Activated CD4-positive, alpha-beta T cell treated with anti-CD3 and anti-CD28 coated beads for 48 hours (primary cell): ENCODE data around the gene C20orf144.

Experiments used
- DNase-seq: peaks from one replicate; pipeline ENCODE4 v3.0.0-alpha.2; 2020

The C20orf144 gene

DNA sequence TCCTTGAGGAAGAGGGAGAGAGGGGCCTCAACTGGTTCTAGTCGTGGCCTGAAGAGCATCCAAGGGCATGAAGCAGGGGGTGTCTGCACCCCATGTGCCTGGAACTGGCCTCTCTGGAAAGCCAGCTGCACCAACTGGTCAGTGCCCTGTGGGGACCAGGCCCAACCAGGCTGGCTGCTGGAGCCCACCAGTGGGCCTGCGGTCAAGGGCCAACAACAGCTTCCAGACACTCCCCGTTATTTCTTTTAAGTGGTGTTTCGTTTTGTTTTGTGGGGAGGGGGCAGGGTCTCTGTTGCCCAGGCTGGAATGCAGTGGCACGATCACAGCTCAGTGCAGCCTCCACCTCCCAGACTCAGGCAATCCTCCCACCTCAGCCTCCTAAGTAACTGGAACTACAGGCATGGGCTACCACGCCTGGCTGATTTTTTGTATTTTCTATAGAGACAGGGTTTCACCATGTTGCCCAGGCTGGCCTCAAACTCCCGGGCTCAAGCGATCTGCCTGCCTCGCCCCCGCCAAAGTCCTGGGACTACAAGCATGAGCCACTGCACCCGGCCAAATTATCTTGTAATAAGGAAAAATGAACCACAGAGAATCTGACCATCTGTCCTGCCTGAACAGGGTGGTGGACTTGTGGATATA is 11.9 kb upstream of the C20orf144 start:
- no peak for DNase-seq

DNA sequence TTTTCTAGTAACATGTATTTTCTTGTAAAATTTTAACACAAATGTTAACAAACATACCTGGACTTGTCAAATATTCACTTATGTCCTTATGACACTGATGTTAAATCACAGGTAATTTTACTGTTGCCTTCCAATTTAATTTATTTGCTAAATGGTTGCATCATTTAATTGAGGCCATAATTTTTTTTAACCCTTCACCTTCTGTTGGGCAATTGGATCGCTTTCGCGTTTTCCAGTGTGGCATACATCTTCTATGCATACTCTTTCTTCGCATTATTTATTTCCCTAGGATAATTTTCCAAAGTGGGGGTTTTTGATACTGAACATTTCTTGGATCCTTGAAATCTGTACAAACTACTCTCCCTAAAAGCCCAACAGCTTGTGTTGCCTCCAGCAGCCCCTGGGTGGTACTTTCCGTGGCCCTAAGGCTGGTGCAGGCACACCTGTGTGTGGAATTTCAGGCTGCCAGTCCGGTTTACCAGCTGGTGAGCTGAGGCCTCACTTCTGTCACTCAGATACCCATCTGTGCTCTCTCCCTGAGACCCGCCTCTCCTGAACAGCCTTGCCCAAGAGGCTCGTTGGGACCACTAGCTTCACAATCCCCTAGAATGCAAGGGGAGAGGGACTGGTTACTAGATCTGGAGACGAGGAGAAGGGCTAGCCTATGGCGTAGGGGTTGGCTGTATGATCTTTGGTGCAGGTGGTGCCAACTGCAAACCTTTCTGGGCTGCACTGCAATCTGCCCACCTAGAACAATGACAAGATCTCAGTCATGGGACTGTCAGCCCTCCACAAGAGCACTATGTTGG is 11.2 kb upstream of the C20orf144 start:
- DNase-seq = no peak

- DNase-seq = no peak
Observed at GRCh38 chr20:33651562-33652048, 10.5 kb upstream of the C20orf144 start.

- peak; percentile 54 for DNase-seq
Observed at GRCh38 chr20:33653218-33653899, 8.8 kb upstream of the C20orf144 start.

GRCh38 chr20:33653900-33654596 is 8.1 kb upstream of the C20orf144 start:
- DNase-seq = no peak

DNA sequence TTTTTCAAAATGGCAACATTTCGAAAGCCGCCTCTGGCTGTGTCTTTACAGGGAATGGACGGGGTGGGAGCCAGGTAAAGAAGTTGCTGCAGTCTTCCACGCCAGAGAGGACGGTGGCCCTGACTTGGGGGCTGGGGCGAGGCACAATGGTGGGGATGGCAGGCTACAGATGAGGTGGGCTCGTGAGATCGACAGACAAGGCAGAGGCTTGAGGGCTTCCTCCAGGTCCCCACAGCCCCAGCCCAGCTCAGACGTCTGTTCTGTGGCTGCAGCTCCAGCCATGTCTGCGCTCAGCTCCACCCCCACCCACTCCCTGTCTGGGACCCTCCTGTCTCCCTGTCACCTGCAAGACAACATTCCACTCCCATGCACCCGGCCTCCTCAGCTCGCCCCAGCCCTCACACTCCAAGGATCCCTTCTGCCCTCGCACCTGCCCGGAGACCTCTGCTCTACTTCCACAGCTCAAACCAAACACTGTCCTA is 7.4 kb upstream of the C20orf144 start:
- no peak for DNase-seq

DNA sequence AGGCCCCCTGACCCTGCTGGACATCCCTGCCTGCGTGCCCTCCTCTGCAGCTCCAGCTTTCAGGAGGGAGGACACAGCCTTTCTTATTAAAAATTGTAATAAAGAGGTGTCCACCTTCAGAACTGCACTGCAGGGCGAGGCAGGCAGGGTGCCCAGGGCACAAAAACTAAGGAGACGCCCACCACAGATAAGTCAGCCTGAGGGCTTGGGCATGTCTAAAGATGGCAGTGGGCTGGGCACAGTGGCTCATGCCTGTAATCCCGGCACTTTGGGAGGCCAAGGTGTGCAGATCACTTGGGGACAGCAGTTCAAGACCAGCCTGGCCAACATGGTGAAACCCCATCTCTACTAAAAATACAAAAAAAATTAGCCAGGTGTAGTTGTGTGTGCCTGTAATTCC is 7.0 kb upstream of the C20orf144 start:
- DNase-seq = no peak

GRCh38 chr20:33656010-33656782 is 5.9 kb upstream of the C20orf144 start:
- DNase-seq = no peak

DNA sequence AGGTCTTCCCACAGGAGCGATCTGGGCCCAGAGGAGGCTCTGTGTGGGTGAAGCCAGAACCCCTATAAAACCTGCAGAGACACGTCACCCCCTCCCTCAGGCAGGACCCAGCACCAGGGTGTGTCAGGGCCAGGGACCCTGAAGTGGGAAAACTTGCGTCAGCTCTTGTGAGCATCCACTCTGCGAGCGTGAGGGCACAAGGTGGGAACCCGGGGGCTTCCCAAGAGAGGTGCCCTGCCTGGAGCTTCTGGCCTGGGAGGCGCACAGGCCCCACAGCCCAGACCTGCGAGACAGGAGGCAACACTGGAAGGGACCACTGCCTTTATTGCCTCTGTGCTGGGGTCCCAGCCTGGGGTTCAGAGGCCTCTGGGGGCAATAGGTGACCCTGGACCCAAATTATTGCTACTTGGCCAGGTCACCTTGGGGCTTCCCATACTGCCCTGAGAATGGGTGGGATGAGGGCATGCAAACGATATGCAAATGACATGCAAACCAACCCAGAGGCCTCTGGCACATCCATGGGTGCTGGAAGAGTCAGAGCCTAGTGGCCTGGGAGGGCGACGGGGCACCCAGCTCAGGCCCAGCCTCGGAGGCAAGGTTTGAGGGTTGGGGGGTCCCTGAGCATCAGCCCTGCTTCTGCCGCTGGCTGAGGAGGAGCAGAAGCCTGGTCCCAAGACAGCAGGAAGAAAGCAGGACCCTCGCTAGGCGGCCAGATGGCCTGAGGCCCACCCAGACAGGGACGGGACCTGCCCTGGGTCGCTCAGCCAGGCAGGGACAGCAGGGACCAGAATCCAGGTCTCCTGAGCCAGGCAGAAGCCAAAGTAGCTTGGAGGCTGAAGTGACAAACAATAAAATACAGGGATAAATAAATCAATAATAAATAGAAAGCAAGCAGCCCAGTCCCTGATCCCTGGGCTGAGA is 5.1 kb upstream of the C20orf144 start:
- DNase-seq = no peak

- no peak for DNase-seq
Observed at GRCh38 chr20:33657704-33658095, 4.4 kb upstream of the C20orf144 start.

DNA sequence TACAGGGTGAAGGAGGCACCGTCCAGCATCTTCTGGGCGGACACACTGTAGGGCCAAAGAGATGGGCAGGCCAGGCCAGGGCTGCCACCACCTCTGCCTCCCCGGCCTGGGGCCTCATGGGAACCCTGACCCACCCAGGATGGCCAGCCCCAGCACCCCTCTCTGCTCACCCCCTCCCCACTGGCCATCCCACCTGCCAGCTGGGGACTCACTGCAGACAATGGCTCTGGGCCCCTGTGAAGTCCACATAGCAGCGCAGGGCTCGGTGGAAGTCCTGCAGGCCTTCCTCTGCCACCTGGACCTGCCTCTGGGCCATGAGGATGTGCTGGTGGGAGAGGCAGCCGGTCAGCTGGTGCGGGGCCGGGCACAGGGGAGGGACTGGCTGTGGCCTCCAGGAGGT is 3.6 kb upstream of the C20orf144 start:
- DNase-seq = no peak

DNA sequence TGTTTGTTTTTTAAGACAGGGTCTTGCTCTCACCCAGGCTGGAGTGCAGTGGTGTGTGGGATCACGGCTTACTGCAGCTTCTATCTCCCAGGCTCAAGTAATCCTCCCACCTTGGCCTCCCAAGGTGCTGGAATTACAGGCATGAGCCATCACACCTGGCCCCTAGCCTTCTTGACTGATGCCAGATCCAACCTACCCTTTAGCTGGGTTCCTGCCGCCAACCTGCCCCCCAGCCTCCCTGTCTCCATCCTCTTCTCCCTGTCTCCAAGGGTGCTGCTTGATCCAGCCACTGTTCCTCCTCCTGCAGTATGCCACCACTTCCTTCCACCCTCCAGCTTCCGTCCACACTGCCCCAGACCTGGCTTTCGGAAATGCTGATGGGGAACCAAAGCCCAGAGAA is 3.2 kb upstream of the C20orf144 start:
- no peak for DNase-seq

DNA sequence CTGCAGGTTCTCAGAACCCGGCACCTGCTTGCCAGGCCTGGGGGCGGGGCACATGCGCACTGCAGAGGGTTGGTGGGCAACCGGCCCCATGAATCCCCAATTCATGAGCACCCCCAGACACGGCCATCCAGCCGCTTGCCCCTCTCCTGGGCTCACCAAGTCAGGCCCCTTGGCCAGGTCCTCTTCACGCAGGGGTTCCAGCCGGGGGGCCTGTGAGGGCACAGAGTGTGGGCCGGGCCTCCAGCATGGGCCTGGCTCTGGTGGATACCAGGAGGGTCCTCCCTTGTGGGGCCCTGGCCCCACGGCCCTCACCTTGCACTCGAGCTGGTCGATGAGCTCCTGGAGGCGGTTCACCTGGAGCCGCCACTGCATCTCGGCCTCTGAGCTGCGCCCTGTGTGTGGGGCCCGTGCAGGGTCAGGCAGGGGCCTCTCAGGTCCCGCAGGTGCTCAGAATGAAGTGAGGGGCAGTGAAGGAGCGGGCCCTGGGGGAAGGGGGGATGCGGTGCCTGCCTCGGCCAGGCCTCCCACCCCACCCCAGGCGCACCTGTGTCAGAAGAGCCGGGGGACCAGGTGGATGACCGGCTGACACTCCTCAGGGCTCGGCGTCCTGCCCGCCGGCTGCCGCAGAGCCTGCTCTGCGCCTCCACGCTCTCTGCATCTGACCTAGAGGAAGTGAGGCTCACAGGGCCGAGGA is 2.6 kb upstream of the C20orf144 start:
- DNase-seq = no peak

DNA sequence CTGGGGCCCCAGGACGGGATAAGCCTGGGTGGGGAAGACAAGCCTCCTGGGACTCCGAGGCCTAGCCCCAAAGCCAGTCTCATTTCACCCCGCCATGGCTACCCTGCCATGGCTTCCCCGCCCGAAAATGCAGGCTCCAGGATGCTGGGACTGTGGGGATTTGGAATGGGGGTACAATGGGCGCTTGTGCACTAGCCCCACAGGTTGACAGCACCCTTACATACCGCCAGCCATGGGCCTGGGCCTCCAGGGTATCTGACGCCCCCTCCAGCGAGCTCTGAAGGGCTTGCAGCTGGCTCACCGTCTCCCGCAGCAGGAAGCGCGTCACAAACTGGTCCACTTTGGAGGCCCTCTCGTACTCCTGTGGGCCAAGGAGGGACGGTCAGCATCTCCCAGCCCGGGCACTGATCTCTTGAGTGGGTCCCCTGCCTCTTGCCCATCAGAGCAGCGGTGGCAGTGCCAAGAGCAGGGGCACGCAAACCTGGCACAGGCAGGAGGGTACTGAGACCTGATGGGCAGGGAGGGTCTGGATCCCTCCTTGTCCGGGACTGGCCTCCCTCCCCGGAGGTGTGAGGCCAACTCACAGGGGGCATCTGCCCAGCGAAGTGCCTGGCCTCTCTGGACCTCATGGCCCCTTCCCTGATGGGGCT is 2.0 kb upstream of the C20orf144 start:
- no peak for DNase-seq

DNA sequence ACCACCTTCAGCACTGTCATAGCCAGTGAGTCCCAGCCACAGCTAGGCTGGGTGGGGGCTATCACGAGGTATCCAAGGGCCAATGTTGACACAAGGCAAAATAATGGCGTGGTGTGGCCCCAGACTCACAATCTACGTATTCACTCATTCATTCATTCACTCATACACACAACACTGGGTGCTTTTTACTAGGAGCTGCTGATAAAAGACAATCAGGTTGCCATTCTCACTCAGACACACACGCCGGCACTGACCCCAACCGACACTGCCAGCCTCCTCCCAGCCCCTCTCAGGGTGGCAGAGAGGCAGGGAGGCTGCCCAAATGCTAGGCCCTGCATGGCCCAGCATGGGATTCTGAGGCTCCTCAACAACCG is 1.5 kb upstream of the C20orf144 start:
- no peak for DNase-seq

DNA sequence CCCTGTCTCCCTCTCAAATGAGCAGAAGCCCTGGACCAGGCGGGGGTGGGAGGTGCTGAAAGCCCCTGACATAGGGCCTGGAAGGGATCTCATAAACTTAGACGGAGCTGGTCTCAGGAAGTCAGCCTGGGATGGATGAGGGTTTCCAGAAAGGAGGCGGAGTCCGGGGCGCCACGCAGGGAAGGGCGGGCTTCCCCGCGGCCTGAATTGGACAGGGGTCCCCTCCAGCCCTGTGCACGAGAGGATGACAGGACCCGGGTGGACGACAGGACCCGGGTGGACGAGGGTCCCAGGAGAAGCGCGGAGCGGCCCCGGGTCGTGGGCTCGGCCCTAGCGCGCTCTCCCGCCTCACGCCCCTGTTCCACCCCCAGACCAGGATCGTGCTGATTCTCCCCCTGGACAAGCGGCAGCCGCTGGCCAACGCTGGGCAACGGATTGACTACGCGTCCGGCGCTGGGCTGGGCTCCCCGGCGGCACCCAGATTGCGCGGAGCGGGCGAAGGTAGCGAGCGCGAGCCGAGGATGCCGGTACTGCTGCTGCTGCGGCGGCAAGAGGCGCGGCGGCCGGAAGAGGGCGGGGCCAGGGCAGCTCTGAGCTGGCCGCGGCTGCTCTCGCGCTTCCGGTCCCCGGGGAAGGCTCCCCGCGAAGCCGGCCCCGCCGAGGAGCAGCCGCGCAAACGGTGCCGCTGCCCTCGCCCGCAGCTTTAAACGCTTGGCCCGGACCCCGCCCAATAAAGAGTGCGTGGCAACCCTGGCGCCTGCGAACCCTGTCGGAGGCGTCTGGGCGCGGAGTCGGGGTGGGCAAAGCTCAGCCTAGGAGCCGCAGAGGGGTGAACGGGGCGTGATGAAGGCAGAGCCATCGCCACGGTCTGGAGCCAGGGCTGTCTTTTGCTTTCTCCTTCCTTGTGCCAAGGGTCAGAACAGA is 1.3 kb downstream of the C20orf144 start:
- DNase-seq = peak; percentile 89

DNA sequence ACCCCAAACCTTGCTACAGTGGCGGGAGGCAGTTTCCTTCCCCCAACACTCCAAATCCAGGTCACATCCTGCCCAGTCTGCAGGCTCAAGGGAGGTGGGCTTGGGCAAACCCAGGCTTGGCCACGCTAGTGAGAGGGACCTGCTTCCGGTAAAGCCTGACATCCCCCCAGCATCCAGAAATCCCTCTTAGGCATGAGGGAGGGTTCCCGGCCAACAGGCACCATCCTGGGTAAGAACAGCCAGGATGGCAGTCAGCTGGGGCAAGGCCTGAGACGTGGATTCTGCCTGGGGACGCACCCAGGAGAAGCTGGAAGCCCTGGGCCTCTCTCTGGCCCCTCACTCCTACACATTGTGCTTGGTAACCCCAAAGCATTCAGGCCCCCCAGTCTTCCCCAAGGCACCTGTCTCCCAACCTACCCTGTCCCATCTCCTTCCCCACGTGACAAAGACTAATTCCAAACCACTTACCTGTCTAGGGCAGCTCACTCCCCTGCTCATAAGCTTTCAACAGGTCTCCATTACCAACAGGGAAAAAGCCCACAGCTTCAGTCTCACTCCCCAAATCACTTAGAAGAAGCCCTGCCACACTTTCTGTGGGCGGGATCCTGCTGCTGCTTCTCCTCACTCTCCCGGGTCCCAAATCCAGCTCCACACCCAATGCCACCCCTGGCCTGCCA is 2.1 kb downstream of the C20orf144 start:
- DNase-seq = no peak

GRCh38 chr20:33664762-33665144 is 2.6 kb downstream of the C20orf144 start:
- DNase-seq = peak; percentile 44
